ENCODE results near the gene TSPAN1. TPM values are rescaled to one million over a fixed set of nuclear protein-coding genes. Genes with fewer than 3 reads are reported as not detected.
A peak's percentile ranks its signal among the peaks of the same experiment; 100 is the strongest.

The TSPAN1 gene
- total and polyA plus RNA-seq, 2 experiments from 2014 or later = 32.1 to 69.5 TPM

GRCh38 chr1:46159516-46159915 lies 15.4 kb upstream of the TSPAN1 start:
- Histone ChIP-seq H3K79me2 (no peaks in the 10 kb centered on the region), H2AFZ (no peak overlapping the region), H3K9me2 (replicated peaks; ENCODE audit: insufficient read depth) (no peaks in the 10 kb centered on the region), H3K4me2 (no peak overlapping the region), H3K27me3 (no peaks in the 10 kb centered on the region), H4K20me1 (ENCODE audit: insufficient read depth, poor library complexity, severe bottlenecking) (no peaks in the 10 kb centered on the region), H3K4me1 (ENCODE audit: insufficient read depth) (no peaks in the 10 kb centered on the region), H3K27ac (no peak overlapping the region), H3K36me3 (replicated peaks; ENCODE audit: insufficient read depth, low read depth) (no peaks in the 10 kb centered on the region), H3K4me3 (no peak overlapping the region), H3K9me3 (ENCODE audit: low read depth) (no peaks in the 10 kb centered on the region)
- TF ChIP-seq EZH2 (IDR thresholded peaks at IDR 0.05; ENCODE audit: borderline replicate concordance) (no peak), EZH2phosphoT487 (IDR thresholded peaks at IDR 0.05; ENCODE audit: low read depth, severe bottlenecking, unreplicated experiment) (no peak)
- TF ChIP-seq, protein P1, sequence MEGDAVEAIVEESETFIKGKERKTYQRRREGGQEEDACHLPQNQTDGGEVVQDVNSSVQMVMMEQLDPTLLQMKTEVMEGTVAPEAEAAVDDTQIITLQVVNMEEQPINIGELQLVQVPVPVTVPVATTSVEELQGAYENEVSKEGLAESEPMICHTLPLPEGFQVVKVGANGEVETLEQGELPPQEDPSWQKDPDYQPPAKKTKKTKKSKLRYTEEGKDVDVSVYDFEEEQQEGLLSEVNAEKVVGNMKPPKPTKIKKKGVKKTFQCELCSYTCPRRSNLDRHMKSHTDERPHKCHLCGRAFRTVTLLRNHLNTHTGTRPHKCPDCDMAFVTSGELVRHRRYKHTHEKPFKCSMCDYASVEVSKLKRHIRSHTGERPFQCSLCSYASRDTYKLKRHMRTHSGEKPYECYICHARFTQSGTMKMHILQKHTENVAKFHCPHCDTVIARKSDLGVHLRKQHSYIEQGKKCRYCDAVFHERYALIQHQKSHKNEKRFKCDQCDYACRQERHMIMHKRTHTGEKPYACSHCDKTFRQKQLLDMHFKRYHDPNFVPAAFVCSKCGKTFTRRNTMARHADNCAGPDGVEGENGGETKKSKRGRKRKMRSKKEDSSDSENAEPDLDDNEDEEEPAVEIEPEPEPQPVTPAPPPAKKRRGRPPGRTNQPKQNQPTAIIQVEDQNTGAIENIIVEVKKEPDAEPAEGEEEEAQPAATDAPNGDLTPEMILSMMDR (IDR thresholded peaks at IDR 0.05; ENCODE audit: poor library complexity) = no peak
- no peak for DNase-seq (ENCODE audit: low spot score)
- WGBS (ENCODE audit: low lambda C conversion rate, missing lambda C conversion rate) = 72% methylated on average over 3 of the region's 3 CpGs

GRCh38 chr1:46160212-46160611 lies 14.7 kb upstream of the TSPAN1 start:
- Histone ChIP-seq H4K20me1 (ENCODE audit: insufficient read depth, poor library complexity, severe bottlenecking) (no peaks in the 10 kb centered on the region), H2AFZ (no peak overlapping the region), H3K79me2 (no peaks in the 10 kb centered on the region), H3K4me2 (no peak overlapping the region), H3K9me3 (ENCODE audit: low read depth) (no peaks in the 10 kb centered on the region), H3K27ac (no peak overlapping the region), H3K9me2 (replicated peaks; ENCODE audit: insufficient read depth) (no peaks in the 10 kb centered on the region), H3K27me3 (no peaks in the 10 kb centered on the region), H3K4me3 (no peak overlapping the region), H3K4me1 (ENCODE audit: insufficient read depth) (no peaks in the 10 kb centered on the region), H3K36me3 (replicated peaks; ENCODE audit: insufficient read depth, low read depth) (no peaks in the 10 kb centered on the region)
- no peak for DNase-seq (ENCODE audit: low spot score)
- TF ChIP-seq, protein P1 (IDR thresholded peaks at IDR 0.05; ENCODE audit: poor library complexity) = no peak
- TF ChIP-seq EZH2phosphoT487 (IDR thresholded peaks at IDR 0.05; ENCODE audit: low read depth, severe bottlenecking, unreplicated experiment) = no peak
- WGBS (ENCODE audit: low lambda C conversion rate, missing lambda C conversion rate) = 100% methylated on average over 1 of the region's 1 CpG

DNA sequence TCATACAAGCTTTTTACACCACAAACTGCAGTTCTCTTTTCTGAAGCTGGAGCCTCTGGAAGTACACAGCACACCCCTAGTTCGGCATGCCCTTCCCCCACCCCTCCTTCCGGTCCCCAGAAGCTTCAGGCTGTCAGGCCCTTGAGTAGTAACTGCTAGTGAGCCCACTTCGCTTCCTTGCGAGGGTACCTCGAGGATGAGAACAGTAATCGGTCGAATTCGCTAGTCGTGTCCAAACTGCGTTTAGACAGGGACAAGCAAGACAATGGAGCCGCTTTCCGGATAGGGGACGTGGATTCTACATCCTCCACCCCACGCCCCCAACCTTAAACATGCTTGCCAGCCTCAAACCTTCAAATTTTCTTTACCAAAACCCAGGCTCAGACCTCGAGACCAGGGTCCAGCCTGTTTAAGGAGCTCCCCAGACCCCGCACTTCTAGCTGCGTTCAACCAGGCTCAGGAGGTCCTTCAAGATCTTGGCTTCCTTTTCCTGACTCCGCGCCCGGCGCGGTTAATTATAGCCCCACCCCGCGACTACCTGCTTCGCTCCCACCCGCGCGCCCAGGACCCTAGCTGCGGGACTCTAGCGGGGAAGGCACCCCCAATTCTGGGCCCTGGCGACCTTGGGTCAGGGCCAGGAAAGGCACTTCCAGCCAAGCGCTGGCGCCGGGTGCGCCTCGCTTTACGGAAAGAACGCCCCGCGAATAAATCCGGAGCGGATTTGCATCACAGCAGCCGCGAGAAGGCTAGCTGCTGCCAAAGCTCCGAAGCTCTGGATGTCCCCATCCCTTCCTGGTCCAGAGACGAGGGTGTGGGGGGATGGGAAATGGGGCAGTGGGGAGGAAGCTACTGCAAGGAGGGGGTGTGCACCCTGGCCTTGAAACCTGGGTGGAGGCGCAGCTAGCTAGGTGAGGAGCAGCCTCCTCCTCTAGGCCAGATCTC lies 8.1 kb upstream of the TSPAN1 start:
- Histone ChIP-seq H3K4me3 (peak overlapping the region; percentile 4), H3K4me2 (peak overlapping the region; percentile 77), H2AFZ (peak overlapping the region; percentile 56), H3K36me3 (replicated peaks; ENCODE audit: insufficient read depth, low read depth) (no peaks in the 10 kb centered on the region), H3K9me3 (ENCODE audit: low read depth) (no peaks in the 10 kb centered on the region), H3K27ac (no peak overlapping the region), H3K9me2 (replicated peaks; ENCODE audit: insufficient read depth) (no peaks in the 10 kb centered on the region), H3K27me3 (no peaks in the 10 kb centered on the region), H4K20me1 (ENCODE audit: insufficient read depth, poor library complexity, severe bottlenecking) (no peaks in the 10 kb centered on the region), H3K4me1 (ENCODE audit: insufficient read depth) (no peaks in the 10 kb centered on the region), H3K79me2 (no peaks in the 10 kb centered on the region)
- 57% methylated on average over 47 of the region's 47 CpGs for WGBS (ENCODE audit: low lambda C conversion rate, missing lambda C conversion rate)
- DNase-seq (ENCODE audit: low spot score) = no peak
- TF ChIP-seq EZH2phosphoT487 (IDR thresholded peaks at IDR 0.05; ENCODE audit: low read depth, severe bottlenecking, unreplicated experiment) (no peak), EZH2 (IDR thresholded peaks at IDR 0.05; ENCODE audit: borderline replicate concordance) (no peak)
- TF ChIP-seq, protein P1 (IDR thresholded peaks at IDR 0.05; ENCODE audit: poor library complexity) = no peak
